ENCODE data around the gene FBXO38. TPM values are rescaled to one million over a fixed set of nuclear protein-coding genes. Genes with fewer than 3 reads are reported as not detected.

Gene FBXO38
- total and polyA plus RNA-seq, 2 of the 13 experiments (the other 11 are each of a cell fraction or from before 2014, with no cell fraction given): 24.8 to 35.9 TPM

DNA sequence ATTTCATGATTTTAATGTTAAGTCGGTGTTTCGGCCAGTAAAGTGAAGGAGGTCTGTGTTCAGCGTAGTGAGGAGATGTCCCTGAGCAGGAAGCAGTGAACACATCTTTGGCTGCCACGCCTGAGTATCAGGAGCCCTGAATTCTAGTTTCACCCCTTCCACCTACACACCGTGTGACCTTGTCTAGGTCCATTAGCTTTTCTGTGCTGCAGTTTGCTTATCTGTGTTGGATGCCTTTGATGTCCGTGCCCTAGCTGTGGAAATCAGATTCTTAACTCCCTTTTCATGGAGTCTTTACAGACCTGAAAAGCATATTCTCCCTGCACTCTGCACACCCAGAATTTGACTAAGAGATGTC is 601 bp downstream of the FBXO38 start:
- peak overlapping the region; percentile 85 for H3K27ac ChIP-seq (ENCODE audit: extremely low read length, insufficient read depth, low read length)
- DNase-seq (ENCODE audit: low spot score) (peak; percentile 59), ATAC-seq (peak; percentile 65), FAIRE-seq (peak; percentile 77)
- H3K9me3 ChIP-seq (ENCODE audit: low read length): no peaks in the 10 kb centered on the region
- H3K9ac ChIP-seq (ENCODE audit: insufficient read depth, low read depth, low read length): peak overlapping the region; percentile 87
- H3K79me2 ChIP-seq (ENCODE audit: insufficient read depth, low read length): peaks cover 44% of the 10 kb centered on the region
- H3K4me1 ChIP-seq (ENCODE audit: insufficient read depth, low read length): peaks cover 43% of the 10 kb centered on the region
- peak overlapping the region; percentile 78 for H3K4me2 ChIP-seq (ENCODE audit: low read depth, low read length)
- intact Hi-C loops (cut with micrococcal nuclease; ENCODE audit: unreplicated experiment): loop anchor here (1.0 to 10.0 kb wide), 3 partner anchors 10 to 547 kb away; no protein-coding TSS in a partner anchor
- TSS peak; percentile 77 for BruUV-seq (replicated peaks)
- peak overlapping the region; percentile 73 to 92 (median 80) for H3K4me3 ChIP-seq (replicated peaks in 1 of 3; ENCODE audit: insufficient read depth in 1 of 3, low read depth in 2 of 3, low read length in 3 of 3)
- H4K20me1 ChIP-seq (ENCODE audit: insufficient read depth, low read length): no peaks in the 10 kb centered on the region
- no peak overlapping the region for H2AFZ ChIP-seq (ENCODE audit: low read length)
- H3K27me3 ChIP-seq (ENCODE audit: control insufficient read depth in 1 of 2, insufficient read depth in 2 of 2, low read length in 2 of 2): no peaks in the 10 kb centered on the region
- CTCF ChIA-PET (ENCODE audit: low intra/inter-chr PET ratio, low total read pairs): interaction anchor here (1.5 kb wide), 1 partner anchor 14 kb away, joined by 4 read pairs; no protein-coding TSS in a partner anchor
- in situ Hi-C loops (cut with HindIII; ENCODE audit: extremely low pct_ligation_motif_present, low pct_unique_long_range_greater_than_20kb): no loop called here
- POLR2A ChIA-PET: interaction anchor here (0.7 to 2.6 kb wide), 4 partner anchors 10 to 546 kb away, joined by 3 to 30 read pairs (median 8); no protein-coding TSS in a partner anchor
- WGBS (ENCODE audit: low lambda C conversion rate): 1% methylated on average over 6 of the region's 6 CpGs
- H3K36me3 ChIP-seq (replicated peaks in 1 of 2; ENCODE audit: control insufficient read depth in 1 of 2, insufficient read depth in 2 of 2, low read length in 2 of 2): no peaks in the 10 kb centered on the region; a peak in 1 of 5 replicates
- TF ChIP-seq SALL1 (CRISPR knock-in tag; IDR thresholded peaks at IDR 0.05): no peak
- TF ChIP-seq, protein P1, sequence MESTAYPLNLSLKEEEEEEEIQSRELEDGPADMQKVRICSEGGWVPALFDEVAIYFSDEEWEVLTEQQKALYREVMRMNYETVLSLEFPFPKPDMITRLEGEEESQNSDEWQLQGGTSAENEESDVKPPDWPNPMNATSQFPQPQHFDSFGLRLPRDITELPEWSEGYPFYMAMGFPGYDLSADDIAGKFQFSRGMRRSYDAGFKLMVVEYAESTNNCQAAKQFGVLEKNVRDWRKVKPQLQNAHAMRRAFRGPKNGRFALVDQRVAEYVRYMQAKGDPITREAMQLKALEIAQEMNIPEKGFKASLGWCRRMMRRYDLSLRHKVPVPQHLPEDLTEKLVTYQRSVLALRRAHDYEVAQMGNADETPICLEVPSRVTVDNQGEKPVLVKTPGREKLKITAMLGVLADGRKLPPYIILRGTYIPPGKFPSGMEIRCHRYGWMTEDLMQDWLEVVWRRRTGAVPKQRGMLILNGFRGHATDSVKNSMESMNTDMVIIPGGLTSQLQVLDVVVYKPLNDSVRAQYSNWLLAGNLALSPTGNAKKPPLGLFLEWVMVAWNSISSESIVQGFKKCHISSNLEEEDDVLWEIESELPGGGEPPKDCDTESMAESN (CRISPR knock-in tag; conservative IDR thresholded peaks at IDR 0.05): no peak
- no peak for TF ChIP-seq MATR3 (CRISPR knock-in tag; IDR thresholded peaks at IDR 0.05)
- TF ChIP-seq, protein P2, sequence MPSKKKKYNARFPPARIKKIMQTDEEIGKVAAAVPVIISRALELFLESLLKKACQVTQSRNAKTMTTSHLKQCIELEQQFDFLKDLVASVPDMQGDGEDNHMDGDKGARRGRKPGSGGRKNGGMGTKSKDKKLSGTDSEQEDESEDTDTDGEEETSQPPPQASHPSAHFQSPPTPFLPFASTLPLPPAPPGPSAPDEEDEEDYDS (CRISPR knock-in tag; IDR thresholded peaks at IDR 0.05): peak; percentile 19; the same call in 1 of the 2 replicates
- TF ChIP-seq ZNF225 (CRISPR knock-in tag; IDR thresholded peaks at IDR 0.05): no peak
- TF ChIP-seq ZNF773 (CRISPR knock-in tag; IDR thresholded peaks at IDR 0.05; ENCODE audit: borderline replicate concordance): no peak
- TF ChIP-seq ARID2 (CRISPR knock-in tag; IDR thresholded peaks at IDR 0.05; ENCODE audit: borderline replicate concordance): no peak
- no peak for TF ChIP-seq KAT2B (IDR thresholded peaks at IDR 0.05; ENCODE audit: borderline replicate concordance, low read depth, low read length)
- no peak for TF ChIP-seq ZNF572 (CRISPR knock-in tag; IDR thresholded peaks at IDR 0.05)
- no peak for TF ChIP-seq RFXAP (CRISPR knock-in tag; IDR thresholded peaks at IDR 0.05; ENCODE audit: borderline replicate concordance)
- TF ChIP-seq ZNF563 (CRISPR knock-in tag; IDR thresholded peaks at IDR 0.05): no peak
- peak; percentile 54; the same call in 1 of the 2 replicates for TF ChIP-seq ZC3H4 (CRISPR knock-in tag; IDR thresholded peaks at IDR 0.05; ENCODE audit: borderline replicate concordance)
- no peak for TF ChIP-seq ZNF546 (CRISPR knock-in tag; conservative IDR thresholded peaks at IDR 0.05)
- no peak for TF ChIP-seq ZNF879 (CRISPR knock-in tag; IDR thresholded peaks at IDR 0.05)
- TF ChIP-seq RBFOX2 (IDR thresholded peaks at IDR 0.05; ENCODE audit: low read depth, low read length): no peak
- no peak for TF ChIP-seq FOXK2 (IDR thresholded peaks at IDR 0.05)
- TF ChIP-seq POLR2A (IDR thresholded peaks at IDR 0.05; ENCODE audit: insufficient read depth in 1 of 2, low read depth in 2 of 2, low read length in 2 of 2): peak in 1 of 2 experiments; percentile 7; a peak in 1 of 4 replicates

Data from HepG2 (cell line).